Fibroblast of lung (primary cell): ENCODE results near the gene DHRS7C. TPM values are rescaled to one million over a fixed set of nuclear protein-coding genes. Genes with fewer than 3 reads are reported as not detected.

Experiments
- DNase-seq, 2 donors: peaks; one replicate each; pipeline versions ENCODE4 v3.0.0 to v3.0.0-alpha.2; 2010; ENCODE audit warnings: low read depth in 2 of 2
- H2AFZ ChIP-seq: 2 replicates; pipeline ENCODE4 v1.5.1; 2012; ENCODE audit warnings: low read length, control low read depth, inconsistent platforms
- H3K27ac ChIP-seq: 2 replicates; pipeline ENCODE4 v1.5.1; 2011; ENCODE audit warnings: low read length, control low read depth; ENCODE audit not compliant: insufficient read depth
- H3K27me3 ChIP-seq: 2 replicates; pipeline ENCODE4 v1.5.1; 2011; ENCODE audit warnings: mild to moderate bottlenecking, low read length; ENCODE audit not compliant: control insufficient read depth, insufficient read depth
- H3K36me3 ChIP-seq: 2 replicates; pipeline ENCODE4 v1.5.1; 2011; ENCODE audit warnings: low read length; ENCODE audit not compliant: control insufficient read depth, insufficient read depth
- H3K4me1 ChIP-seq: 2 replicates; pipeline ENCODE4 v1.5.1; 2011; ENCODE audit warnings: low read length; ENCODE audit not compliant: control insufficient read depth, insufficient read depth; ENCODE audit errors: extremely low read depth
- H3K4me2 ChIP-seq: 2 replicates; pipeline ENCODE4 v1.5.1; 2011; ENCODE audit warnings: low read length, control low read depth; ENCODE audit not compliant: insufficient read depth; ENCODE audit errors: extremely low read depth
- H3K4me3 ChIP-seq, 4 experiments: fragments of 200-600 bp in 1 of 4; sonication (generic) in 1 of 4; replicated peaks in 1 of 4; 2 replicates each; pipeline ENCODE4 v1.5.1; 2011 to 2016; ENCODE audit warnings: low read length in 4 of 4, low read depth in 3 of 4, mild to moderate bottlenecking in 3 of 4, control low read depth in 2 of 4, inconsistent platforms in 1 of 4, mixed read lengths in 1 of 4; ENCODE audit not compliant: insufficient read depth in 1 of 4; ENCODE audit errors: control extremely low read depth in 1 of 4
- H3K79me2 ChIP-seq: 2 replicates; pipeline ENCODE4 v1.5.1; 2012; ENCODE audit warnings: mild to moderate bottlenecking, low read length, inconsistent platforms; ENCODE audit not compliant: control insufficient read depth, insufficient read depth
- H3K9ac ChIP-seq: 2 replicates; pipeline ENCODE4 v1.5.1; 2011; ENCODE audit warnings: mild to moderate bottlenecking, low read length, control low read depth; ENCODE audit not compliant: insufficient read depth
- H3K9me3 ChIP-seq: 2 replicates; pipeline ENCODE4 v1.5.1; 2012; ENCODE audit warnings: low read depth, low read length; ENCODE audit not compliant: control insufficient read depth, insufficient read depth
- H4K20me1 ChIP-seq: 2 replicates; pipeline ENCODE4 v1.5.1; 2011; ENCODE audit warnings: low read length; ENCODE audit not compliant: control insufficient read depth, insufficient read depth; ENCODE audit errors: extremely low read depth
- CTCF ChIP-seq, 2 donors: IDR thresholded peaks in 1 of 2; conservative IDR thresholded peaks in 1 of 2; 1 replicate in 1 of 2; 2 replicates in 1 of 2; pipeline ENCODE4 v1.5.1; 2011 to 2012; ENCODE audit warnings: low read length in 2 of 2, control low read depth in 1 of 2, inconsistent platforms in 1 of 2, low read depth in 1 of 2, mild to moderate bottlenecking in 1 of 2
- EZH2 ChIP-seq: IDR thresholded peaks from 2 replicates; pipeline ENCODE4 v1.5.1; 2012; ENCODE audit warnings: low read length, control low read depth, mild to moderate bottlenecking; ENCODE audit errors: missing control alignments
- polyA plus RNA-seq, 2 donors: library from polyadenylated mRNA; depleted of rRNA in 1 of 2; stranded (reverse) in 1 of 2; unstranded in 1 of 2; fragments of >200 nt; gene quantifications; 2 replicates each; pipeline ENCODE4 v1.2.1, GENCODE V29; 2011 to 2012; ENCODE audit warnings: missing spikeins in 1 of 2
- total RNA-seq: library from RNA; depleted of rRNA; stranded (reverse); fragments of >200 nt; gene quantifications from 2 replicates; pipeline ENCODE4 v1.2.1, GENCODE V29; 2014

DHRS7C gene
- total and polyA plus RNA-seq, 2 donors (not counting 1 experiment from before 2014, with no cell fraction given), result not detected

GRCh38 chr17:9772658-9773057 lies 18.7 kb downstream of the DHRS7C start:
- H3K27me3 ChIP-seq, result no peaks in the 10 kb centered on the region
- no peak for DNase-seq
- no peak overlapping the region for H2AFZ ChIP-seq
- H3K4me1 ChIP-seq, result no peaks in the 10 kb centered on the region
- no peaks in the 10 kb centered on the region for H4K20me1 ChIP-seq
- H3K27ac ChIP-seq, result no peak overlapping the region
- no peak overlapping the region for H3K4me2 ChIP-seq
- no peaks in the 10 kb centered on the region for H3K9me3 ChIP-seq
- H3K4me3 ChIP-seq, result no peak overlapping the region
- H3K79me2 ChIP-seq, result no peaks in the 10 kb centered on the region
- TF ChIP-seq EZH2 (no peak), CTCF (conservative IDR thresholded peaks at IDR 0.05 in 1 of 2, IDR thresholded peaks at IDR 0.05 in 1 of 2; ENCODE audit: low read depth in 1 of 2, low read length in 2 of 2) (no peak)
- H3K9ac ChIP-seq, result no peak overlapping the region
- H3K36me3 ChIP-seq, result no peaks in the 10 kb centered on the region

- no peak overlapping the region for H3K9ac ChIP-seq
- TF ChIP-seq EZH2 (no peak), CTCF (conservative IDR thresholded peaks at IDR 0.05 in 1 of 2, IDR thresholded peaks at IDR 0.05 in 1 of 2; ENCODE audit: low read depth in 1 of 2, low read length in 2 of 2) (no peak)
- no peak overlapping the region for H3K27ac ChIP-seq
- no peaks in the 10 kb centered on the region for H3K4me1 ChIP-seq
- H3K36me3 ChIP-seq, result no peaks in the 10 kb centered on the region
- no peaks in the 10 kb centered on the region for H3K27me3 ChIP-seq
- no peaks in the 10 kb centered on the region for H4K20me1 ChIP-seq
- H3K79me2 ChIP-seq, result no peaks in the 10 kb centered on the region
- H3K4me2 ChIP-seq, result no peak overlapping the region
- no peak overlapping the region for H2AFZ ChIP-seq
- no peak for DNase-seq
- no peaks in the 10 kb centered on the region for H3K9me3 ChIP-seq
- H3K4me3 ChIP-seq, result no peak overlapping the region
Observed at GRCh38 chr17:9771465-9771864, 19.9 kb downstream of the DHRS7C start.

- Histone ChIP-seq H3K4me3 (no peak overlapping the region), H3K4me1 (no peaks in the 10 kb centered on the region), H3K36me3 (no peaks in the 10 kb centered on the region), H3K9me3 (no peaks in the 10 kb centered on the region), H3K27me3 (no peaks in the 10 kb centered on the region), H3K27ac (no peak overlapping the region), H3K79me2 (no peaks in the 10 kb centered on the region), H4K20me1 (no peaks in the 10 kb centered on the region), H3K9ac (no peak overlapping the region), H2AFZ (no peak overlapping the region), H3K4me2 (no peak overlapping the region)
- DNase-seq, result no peak
- no peak for TF ChIP-seq CTCF (conservative IDR thresholded peaks at IDR 0.05 in 1 of 2, IDR thresholded peaks at IDR 0.05 in 1 of 2; ENCODE audit: low read depth in 1 of 2, low read length in 2 of 2)
- TF ChIP-seq EZH2, result no peak
Observed at GRCh38 chr17:9769036-9769695, 22.2 kb downstream of the DHRS7C start.
